C4-2B (cell line): ENCODE data around the gene PMM1.

ENCODE experiments used
- CTCF ChIP-seq: fragments of 450-650 bp; conservative IDR thresholded peaks from 2 replicates; pipeline ENCODE4 v1.5.1; 2017; ENCODE audit warnings: mild to moderate bottlenecking
- ZFX ChIP-seq: fragments of 450-650 bp; IDR thresholded peaks from 2 replicates; pipeline ENCODE4 v1.6.1; 2017

GRCh38 chr22:41603873-41604332 is 14.3 kb upstream of the PMM1 start:
- TF ChIP-seq CTCF (no peak), ZFX (no peak)
